ENCODE results near the gene SHROOM1.

SHROOM1 gene

DNA sequence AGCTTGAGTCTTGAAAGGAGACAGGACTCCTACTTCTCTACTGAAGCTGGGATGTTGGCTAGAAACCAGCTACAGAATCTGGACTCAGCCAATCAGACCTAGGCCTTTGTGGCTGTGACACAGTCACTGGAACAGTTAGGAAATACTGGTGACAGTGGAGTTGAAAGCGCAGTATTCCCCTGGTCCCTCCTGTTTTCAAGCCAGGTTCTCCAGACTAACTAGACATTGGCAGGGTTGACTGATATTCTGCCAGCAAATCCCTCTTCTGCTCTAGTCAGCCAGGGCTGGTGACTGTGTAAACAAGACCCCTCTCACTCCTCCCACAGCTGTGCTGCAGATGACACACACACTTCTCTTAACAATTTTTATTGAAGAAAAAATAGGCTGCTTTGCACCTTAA is 8.7 kb downstream of the SHROOM1 start:
- H3K9me3 Mint-ChIP-seq, result no peaks in the 10 kb centered on the region
- H3K4me3 Mint-ChIP-seq, result no peak overlapping the region
- ATAC-seq (no peak), DNase-seq (no peak)
- H3K4me1 Mint-ChIP-seq, result peaks cover 49% of the 10 kb centered on the region
- peaks cover 85% of the 10 kb centered on the region for H3K27me3 Mint-ChIP-seq
- H3K27ac Mint-ChIP-seq, result no peak overlapping the region

- peaks cover 45% of the 10 kb centered on the region for H3K4me1 Mint-ChIP-seq
- H3K27ac Mint-ChIP-seq, result no peak overlapping the region
- DNase-seq (no peak), ATAC-seq (no peak)
- peaks cover 81% of the 10 kb centered on the region for H3K27me3 Mint-ChIP-seq
- no peaks in the 10 kb centered on the region for H3K9me3 Mint-ChIP-seq
- no peak overlapping the region for H3K4me3 Mint-ChIP-seq
These were observed 9.1 kb downstream of the SHROOM1 start for GRCh38 chr5:132821350-132821749.

DNA sequence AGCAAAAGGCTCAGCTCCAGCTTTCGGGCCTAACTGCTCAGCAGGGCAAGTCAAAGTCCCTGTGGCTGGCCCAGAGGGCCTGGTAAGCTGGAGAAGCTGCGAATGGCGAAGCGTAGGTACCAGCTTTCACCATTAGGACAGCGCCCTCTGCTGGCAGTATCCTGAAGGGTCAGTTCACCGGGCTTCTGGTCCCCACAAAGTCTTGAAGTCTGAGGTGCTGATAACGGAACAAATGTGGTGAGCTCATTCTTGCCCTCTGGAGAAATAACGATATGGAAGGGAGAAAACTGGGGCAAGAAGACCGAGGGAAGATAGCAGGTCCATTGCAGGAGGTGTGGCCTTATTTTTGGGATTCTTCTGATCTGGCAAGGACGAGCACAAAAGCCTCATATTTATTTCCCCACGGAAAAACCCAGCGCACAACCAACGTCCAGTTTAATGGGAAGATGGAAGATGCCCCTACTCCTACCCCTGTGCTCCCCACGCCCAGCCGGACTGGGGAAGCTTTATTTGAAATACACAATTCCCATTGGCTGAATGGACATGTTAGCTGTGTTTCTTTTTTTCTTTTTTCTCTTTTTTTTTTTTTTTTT is 10.2 kb downstream of the SHROOM1 start:
- peak; percentile 88 to 91 for DNase-seq
- Mint-ChIP-seq H3K27me3 (peaks cover 74% of the 10 kb centered on the region), H3K27ac (no peak overlapping the region), H3K4me1 (peaks cover 39% of the 10 kb centered on the region), H3K9me3 (no peaks in the 10 kb centered on the region), H3K4me3 (peak overlapping the region; percentile 46 to 80)
- peak; percentile 88 for ATAC-seq

DNA sequence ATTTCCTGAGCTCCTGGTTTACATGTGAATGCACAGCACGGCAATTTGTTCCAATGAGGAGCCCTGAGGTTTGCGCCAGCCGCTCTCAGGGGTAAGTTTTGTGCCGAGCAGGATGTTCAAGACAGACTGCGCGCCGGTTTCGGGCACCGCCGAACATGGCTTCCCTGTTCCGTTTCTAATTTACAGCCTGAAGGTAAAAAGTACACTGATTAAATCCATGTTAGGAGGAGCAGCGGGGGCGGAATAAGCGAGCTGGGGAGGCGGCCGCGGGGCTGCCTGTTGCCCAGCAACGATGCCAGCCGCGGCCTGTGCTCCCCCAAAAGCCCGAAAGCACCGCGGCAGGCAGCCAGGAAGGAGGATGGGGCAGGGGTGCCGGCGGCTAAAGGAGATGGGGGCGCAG is 11.0 kb downstream of the SHROOM1 start:
- peak overlapping the region; percentile 67 to 80 for H3K4me3 Mint-ChIP-seq
- H3K27me3 Mint-ChIP-seq, result peaks cover 72% of the 10 kb centered on the region
- peak overlapping the region in 1 of 2 donors; percentile 88 for H3K27ac Mint-ChIP-seq
- no peaks in the 10 kb centered on the region for H3K9me3 Mint-ChIP-seq
- ATAC-seq, result no peak
- no peak for DNase-seq
- H3K4me1 Mint-ChIP-seq, result peaks cover 32% of the 10 kb centered on the region

DNA sequence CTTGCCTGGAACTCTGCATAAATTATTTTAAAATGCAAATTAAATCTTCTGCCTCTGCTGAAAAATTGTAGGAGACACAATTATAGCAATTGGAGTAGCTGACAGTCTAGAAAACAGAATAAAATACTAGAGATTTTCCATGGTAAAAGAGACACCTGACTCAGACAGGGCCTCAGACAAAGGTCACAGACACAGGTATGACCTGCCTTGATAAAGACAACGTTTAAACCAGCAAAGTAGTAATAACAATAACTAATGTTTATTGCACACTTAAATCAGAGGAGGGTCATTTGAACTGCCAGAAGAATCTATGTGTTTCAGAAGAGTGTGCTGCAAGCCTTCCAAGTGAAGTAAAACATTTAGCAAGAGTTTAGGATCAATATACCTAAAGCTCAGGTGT is 13.4 kb downstream of the SHROOM1 start:
- no peaks in the 10 kb centered on the region for H3K9me3 Mint-ChIP-seq
- H3K4me3 Mint-ChIP-seq, result no peak overlapping the region

GRCh38 chr5:132816554-132816953 is 13.9 kb downstream of the SHROOM1 start:
- ATAC-seq, result no peak
- H3K27ac Mint-ChIP-seq, result no peak overlapping the region
- H3K9me3 Mint-ChIP-seq, result no peaks in the 10 kb centered on the region
- DNase-seq, result no peak
- no peak overlapping the region for H3K4me3 Mint-ChIP-seq
- peaks cover 60% of the 10 kb centered on the region for H3K27me3 Mint-ChIP-seq
- H3K4me1 Mint-ChIP-seq, result peaks cover 27% of the 10 kb centered on the region

More for the DNA sequence above, 13.4 kb downstream of the SHROOM1 start:
- ATAC-seq, result no peak
- Mint-ChIP-seq H3K4me1 (peaks cover 27% of the 10 kb centered on the region), H3K27me3 (peaks cover 60% of the 10 kb centered on the region), H3K27ac (no peak overlapping the region)
- no peak for DNase-seq

- Mint-ChIP-seq H3K27ac (no peak overlapping the region), H3K4me3 (no peak overlapping the region), H3K4me1 (peaks cover 27% of the 10 kb centered on the region), H3K9me3 (no peaks in the 10 kb centered on the region), H3K27me3 (peaks cover 61% of the 10 kb centered on the region)
- ATAC-seq, result no peak
- DNase-seq, result no peak
These were observed 14.4 kb downstream of the SHROOM1 start for GRCh38 chr5:132816083-132816482.

DNA sequence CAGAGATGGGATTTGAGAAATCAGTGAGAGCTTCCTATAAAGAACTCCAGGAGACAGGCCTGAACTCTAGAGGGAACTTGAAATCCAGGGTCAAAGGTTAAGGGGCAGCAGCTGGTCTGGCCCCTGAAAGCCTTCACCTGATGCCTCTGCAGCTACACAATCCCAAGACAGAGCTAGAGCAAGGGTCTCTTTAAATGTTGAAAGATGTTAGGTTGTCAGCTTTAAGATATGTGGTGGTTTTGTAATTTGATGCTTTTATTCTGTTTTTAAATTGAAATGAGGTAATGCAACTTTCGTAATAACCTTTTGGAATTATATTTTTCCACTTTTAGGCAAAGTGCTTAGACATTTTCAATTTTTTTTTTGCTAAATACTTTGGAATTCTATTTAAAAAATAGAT is 15.0 kb downstream of the SHROOM1 start:
- no peak for ATAC-seq
- Mint-ChIP-seq H3K27ac (no peak overlapping the region), H3K4me3 (no peak overlapping the region), H3K27me3 (peaks cover 65% of the 10 kb centered on the region), H3K9me3 (no peaks in the 10 kb centered on the region), H3K4me1 (peaks cover 26% of the 10 kb centered on the region)
- DNase-seq, result no peak

- Mint-ChIP-seq H3K9me3 (no peaks in the 10 kb centered on the region), H3K4me3 (peak overlapping the region in 1 of 2 donors; percentile 28), H3K4me1 (peaks cover 19% of the 10 kb centered on the region), H3K27ac (no peak overlapping the region), H3K27me3 (peaks cover 65% of the 10 kb centered on the region)
- DNase-seq (no peak), ATAC-seq (no peak)
These were observed 15.7 kb downstream of the SHROOM1 start for GRCh38 chr5:132814503-132815294.

DNA sequence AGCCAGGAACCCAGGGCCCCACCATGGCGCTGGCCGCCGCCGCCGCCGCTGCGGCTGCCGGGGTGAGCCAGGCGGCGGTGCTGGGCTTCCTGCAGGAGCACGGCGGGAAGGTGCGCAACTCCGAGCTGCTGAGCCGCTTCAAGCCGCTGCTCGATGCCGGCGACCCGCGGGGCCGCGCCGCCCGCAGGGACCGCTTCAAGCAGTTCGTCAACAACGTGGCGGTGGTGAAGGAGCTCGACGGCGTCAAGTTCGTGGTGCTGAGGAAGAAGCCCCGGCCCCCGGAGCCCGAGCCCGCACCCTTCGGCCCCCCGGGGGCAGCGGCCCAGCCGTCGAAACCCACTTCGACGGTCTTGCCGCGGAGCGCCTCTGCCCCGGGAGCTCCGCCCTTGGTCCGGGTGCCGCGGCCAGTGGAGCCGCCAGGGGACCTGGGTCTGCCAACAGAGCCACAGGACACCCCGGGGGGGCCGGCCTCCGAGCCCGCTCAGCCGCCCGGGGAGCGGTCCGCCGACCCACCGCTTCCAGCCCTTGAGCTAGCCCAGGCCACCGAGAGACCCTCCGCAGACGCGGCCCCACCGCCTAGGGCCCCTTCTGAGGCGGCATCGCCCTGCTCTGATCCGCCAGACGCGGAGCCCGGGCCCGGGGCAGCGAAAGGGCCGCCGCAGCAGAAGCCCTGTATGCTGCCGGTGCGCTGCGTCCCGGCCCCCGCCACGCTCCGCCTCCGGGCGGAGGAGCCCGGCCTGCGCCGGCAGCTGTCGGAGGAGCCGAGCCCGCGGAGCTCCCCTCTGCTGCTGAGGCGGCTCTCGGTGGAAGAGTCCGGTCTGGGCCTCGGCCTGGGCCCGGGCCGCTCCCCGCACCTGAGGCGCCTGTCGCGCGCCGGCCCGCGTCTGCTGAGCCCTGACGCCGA is 16.6 kb downstream of the SHROOM1 start:
- Mint-ChIP-seq H3K9me3 (no peaks in the 10 kb centered on the region), H3K27ac (no peak overlapping the region), H3K4me3 (peak overlapping the region; percentile 44 to 58), H3K4me1 (peaks cover 11% of the 10 kb centered on the region), H3K27me3 (peaks cover 65% of the 10 kb centered on the region)
- DNase-seq (peak in 1 of 2 donors; percentile 50), ATAC-seq (peak; percentile 67)

- ATAC-seq (peak; percentile 29), DNase-seq (no peak)
- peak within 1 kb of the TSS; percentile 68 to 73 for H3K4me3 Mint-ChIP-seq
- H3K9me3 Mint-ChIP-seq, result no peaks in the 10 kb centered on the region
- H3K27me3 Mint-ChIP-seq, result peaks cover 60% of the 10 kb centered on the region
- no peak within 1 kb of the TSS for H3K27ac Mint-ChIP-seq
- H3K4me1 Mint-ChIP-seq, result peaks cover 11% of the 10 kb centered on the region
These were observed 17.5 kb downstream of the SHROOM1 start, which contains the start of gene SOWAHA for GRCh38 chr5:132812781-132813598. SOWAHA (plus strand) TSS chr5:132813302; CDS start chr5:132813622, 320 bp downstream.

GRCh38 chr5:132812123-132812765 is 18.2 kb downstream of the SHROOM1 start:
- DNase-seq (no peak), ATAC-seq (no peak)
- H3K27me3 Mint-ChIP-seq, result peaks cover 64% of the 10 kb centered on the region
- no peak overlapping the region for H3K27ac Mint-ChIP-seq
- H3K9me3 Mint-ChIP-seq, result no peaks in the 10 kb centered on the region
- peaks cover 11% of the 10 kb centered on the region for H3K4me1 Mint-ChIP-seq
- H3K4me3 Mint-ChIP-seq, result peak overlapping the region in 1 of 2 donors; percentile 73

DNA sequence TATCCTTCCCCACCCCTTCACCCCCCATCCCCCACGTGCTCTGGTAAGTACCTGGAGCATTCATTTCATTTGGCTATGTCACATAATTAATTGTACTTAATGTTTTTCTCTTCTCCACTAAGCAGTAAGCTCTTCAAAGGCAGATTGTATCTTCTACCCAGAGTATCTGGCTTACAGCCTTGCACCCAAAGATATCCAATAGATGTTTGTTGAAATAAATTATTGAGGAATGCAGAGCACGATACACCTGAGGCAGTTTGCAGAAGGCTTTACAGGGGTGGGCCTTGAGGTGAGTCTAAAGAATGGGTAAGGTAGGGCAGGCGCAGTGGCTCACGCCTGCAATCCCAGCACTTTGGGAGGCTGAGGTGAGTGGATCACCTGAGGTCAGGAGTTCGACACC is 19.8 kb downstream of the SHROOM1 start:
- ATAC-seq, result no peak
- DNase-seq, result no peak
- H3K27me3 Mint-ChIP-seq, result peaks cover 76% of the 10 kb centered on the region
- peaks cover 11% of the 10 kb centered on the region for H3K4me1 Mint-ChIP-seq
- no peak overlapping the region for H3K4me3 Mint-ChIP-seq
- no peaks in the 10 kb centered on the region for H3K9me3 Mint-ChIP-seq
- H3K27ac Mint-ChIP-seq, result no peak overlapping the region

DNA sequence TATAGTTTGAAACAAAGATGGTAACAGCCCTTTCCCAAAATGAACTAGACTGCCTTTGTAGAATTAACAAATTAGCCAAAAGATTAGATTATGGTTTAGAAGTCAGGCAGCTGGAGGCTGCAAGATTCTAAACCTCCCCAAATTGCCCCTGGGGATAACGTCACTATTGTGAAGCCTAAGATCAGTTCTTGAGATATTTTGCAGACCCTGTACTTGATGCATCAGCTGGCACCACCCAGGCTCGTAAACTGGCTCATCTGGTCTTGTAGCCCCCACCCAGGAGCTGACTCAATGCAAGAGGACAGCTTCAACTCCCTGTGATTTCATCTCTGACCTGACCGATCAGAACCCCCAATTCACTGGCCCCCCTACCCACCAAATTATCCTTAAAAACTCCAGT is 21.6 kb downstream of the SHROOM1 start:
- Mint-ChIP-seq H3K27ac (no peak overlapping the region), H3K27me3 (peaks cover 85% of the 10 kb centered on the region), H3K4me3 (no peak overlapping the region), H3K9me3 (no peaks in the 10 kb centered on the region), H3K4me1 (peaks cover 11% of the 10 kb centered on the region)
- ATAC-seq (no peak), DNase-seq (no peak)
